Glomerular endothelial cell (primary cell): ENCODE data around the gene MR1. TPM values are rescaled to one million over a fixed set of nuclear protein-coding genes. Genes with fewer than 3 reads are reported as not detected.

Experiments used
- DNase-seq: peaks from one replicate; pipeline ENCODE4 v3.0.0-alpha.2; 2011; ENCODE audit warnings: low read depth, low spot score; ENCODE audit errors: extremely low read depth
- total RNA-seq: library from RNA; depleted of rRNA; stranded (reverse); fragments of >200 nt; gene quantifications from 2 replicates; pipeline ENCODE4 v1.2.3, GENCODE V29; 2015

The MR1 gene
- total RNA-seq, 1 donor from 2014 or later = 1.2 TPM

DNA sequence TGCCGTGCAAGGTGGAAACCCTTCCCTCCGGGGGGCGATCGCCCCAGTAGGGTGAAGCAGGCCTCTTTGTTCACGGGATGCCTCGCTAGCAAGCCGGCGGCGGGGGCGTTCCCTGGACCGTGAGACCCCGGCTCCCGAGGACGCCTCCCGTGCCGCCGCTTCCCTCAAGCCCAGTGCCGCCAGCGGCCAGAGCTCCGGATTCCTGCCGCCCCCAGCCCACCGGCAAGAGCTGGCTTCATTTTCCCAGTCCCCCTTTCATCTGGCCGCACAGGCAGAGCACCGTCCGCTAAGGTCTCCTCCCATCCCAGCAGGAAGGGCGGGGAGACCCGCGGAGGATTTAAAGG, 71.0 kb downstream of the MR1 start:
- no peak for DNase-seq

DNA sequence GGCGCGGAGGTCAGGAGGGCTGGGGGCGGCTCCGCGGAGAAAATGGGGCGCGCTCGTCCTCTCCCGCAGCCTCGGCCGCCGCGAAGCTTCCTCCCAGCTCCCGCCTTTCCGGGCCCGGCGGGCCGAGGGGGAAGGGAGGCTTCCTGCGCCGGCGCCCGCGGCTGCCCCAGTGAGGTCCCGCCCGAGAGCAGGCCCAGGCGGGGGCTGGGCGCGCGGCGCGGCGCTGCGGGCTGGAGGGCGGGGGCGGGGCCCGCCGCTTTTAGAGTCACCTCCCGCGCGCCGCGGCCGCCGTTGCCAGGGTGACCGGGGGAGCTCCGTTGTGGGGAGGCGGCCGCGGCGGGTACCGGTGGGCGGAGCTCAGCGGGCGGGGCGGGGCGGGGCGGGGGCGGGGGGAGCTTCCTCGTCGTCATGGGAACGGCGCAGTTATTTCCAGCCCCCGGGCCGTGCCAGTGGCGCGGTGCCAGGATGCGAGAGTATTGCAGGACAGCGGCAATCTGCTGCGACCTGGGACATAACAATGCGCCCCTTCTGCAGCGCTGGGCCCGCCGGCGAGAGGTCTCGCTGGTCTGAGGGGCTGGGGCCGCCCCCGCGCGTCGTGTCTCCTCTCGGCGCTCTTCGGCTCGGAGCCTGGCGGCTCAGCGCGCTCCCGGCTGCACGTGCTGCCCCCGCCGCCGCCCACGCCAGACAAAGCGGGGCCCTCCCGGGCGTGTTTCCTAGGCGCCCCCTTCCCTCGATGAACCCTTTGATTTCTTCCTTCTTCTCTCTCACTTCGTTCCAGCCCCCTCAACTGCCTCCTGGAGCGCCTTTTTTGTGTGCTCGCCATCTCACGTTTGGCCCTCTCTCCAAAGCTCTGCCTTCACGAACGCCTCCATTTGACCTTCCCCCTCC, 71.6 kb downstream of the MR1 start:
- no peak for DNase-seq

DNA sequence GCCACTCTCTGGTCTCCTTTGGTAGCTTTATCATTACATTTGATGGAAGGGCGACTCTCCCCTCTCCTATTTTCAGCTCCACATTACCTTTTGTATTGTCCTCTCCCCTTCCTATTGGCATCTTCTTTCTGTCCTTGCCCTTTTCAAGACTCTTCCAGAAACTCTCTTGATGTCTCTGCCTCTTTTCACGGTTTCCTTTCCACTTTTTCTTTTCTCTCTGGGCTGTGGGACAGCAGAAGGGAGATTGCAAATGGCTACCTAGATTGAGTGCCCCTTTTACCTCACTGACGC, 72.2 kb downstream of the MR1 start:
- no peak for DNase-seq

DNA sequence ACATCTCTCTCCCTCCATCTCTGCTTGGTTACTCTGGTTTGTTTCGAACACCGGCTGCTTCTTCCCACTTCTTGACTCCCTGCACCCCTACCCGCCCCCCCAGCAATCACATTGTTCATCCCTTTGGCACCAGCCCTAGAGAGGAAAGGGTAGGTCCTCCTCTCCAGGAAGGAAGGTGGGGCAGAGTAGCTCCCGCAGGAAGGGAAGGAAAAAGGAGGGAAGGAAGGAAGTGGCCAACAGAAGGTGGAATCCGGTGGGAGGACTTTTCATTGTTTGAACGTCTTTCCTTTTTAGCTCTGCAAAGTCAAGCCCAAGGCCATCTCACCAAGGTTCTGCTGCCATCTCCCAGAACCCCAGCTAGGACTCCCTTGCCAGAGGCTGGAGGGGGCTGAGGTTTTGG, 72.7 kb downstream of the MR1 start:
- no peak for DNase-seq

DNA sequence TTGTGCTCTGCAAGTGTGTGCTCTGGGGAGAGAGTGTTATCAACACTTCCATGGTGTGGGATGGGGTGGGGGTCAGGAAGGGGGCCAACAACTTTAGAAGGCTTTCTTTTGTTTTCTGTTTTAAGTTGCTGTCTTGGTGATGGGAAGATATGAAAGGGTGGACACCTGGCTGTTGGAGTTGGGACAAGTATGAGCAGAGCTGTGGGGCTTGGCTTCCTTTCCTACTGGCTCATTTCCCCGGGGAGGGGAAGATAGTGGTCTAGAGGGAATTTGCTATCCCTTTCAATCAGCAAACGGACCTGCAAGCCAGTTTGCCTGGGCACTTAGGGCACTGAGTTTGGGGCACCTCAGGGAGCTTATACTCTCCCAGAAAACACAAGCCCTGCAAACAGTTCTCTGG, 73.9 kb downstream of the MR1 start:
- DNase-seq = no peak

DNA sequence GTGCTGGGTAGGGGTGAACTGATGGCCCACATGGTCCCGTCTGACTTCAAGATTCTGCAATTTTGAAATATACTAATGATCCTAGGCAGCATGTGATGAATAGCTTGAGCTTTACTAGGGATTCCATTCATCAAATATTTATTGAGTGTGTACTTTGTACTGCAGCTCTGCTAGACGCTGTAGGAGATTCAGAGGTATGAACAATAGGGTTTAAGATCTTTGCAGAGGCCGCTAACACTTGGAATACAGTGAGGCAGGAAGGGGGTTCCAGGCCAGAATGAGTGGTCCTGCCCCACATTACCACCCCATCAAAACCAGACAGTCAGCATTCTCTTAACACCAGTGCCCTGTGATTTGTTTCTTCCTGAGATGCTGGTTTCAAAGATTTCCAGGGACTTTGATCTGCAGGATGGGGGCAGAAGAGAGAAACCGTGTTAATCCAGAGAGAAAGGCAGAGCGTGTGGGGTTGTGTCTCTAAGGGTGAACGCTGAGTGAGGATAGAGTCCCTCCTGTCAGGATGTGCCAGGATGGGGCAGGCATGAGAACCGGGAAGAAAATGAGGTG, 74.6 kb downstream of the MR1 start:
- no peak for DNase-seq

DNA sequence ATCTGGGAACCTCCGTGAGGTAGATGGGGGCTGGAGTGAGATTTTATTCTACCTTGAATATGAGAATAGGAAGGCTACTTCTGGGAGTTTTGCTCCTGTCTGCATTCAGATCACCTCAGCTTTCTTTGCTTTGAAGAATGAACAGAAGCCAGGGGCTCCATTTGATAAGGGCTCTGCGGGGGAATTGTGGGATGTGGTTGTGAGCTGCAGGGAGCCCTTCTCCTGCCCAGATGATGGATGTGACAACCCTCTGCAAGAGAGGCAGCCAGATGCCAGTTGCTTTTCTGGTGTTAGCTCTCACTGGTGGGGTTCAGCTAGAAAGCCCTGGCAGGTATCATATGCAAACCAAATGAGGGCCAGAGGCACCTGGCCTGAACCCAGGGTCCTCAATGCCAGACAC, 76.2 kb downstream of the MR1 start:
- no peak for DNase-seq

Other genes with a start within 250 kb of the MR1 start
- 3.4 and 5.1 TPM in 2 replicates for gene KIAA1614, start 121.1 kb upstream of the MR1 start, total RNA-seq
- 31.3 and 40.1 TPM in 2 replicates for gene STX6, start 11.1 kb upstream of the MR1 start, total RNA-seq
- gene IER5, start 54.7 kb downstream of the MR1 start, total RNA-seq = 12.6 and 28.5 TPM in 2 replicates